GM18951 (cell line): ENCODE data around the gene ATF5.
"Not testable (repeated sequence)": the region's sequence is repeated elsewhere in the genome, so short reads cannot be mapped to it uniquely, and the experiment has no call there.

ENCODE experiments used
- POLR2A ChIP-seq: IDR thresholded peaks from 4 replicates; pipeline ENCODE4 v1.6.1; 2011; ENCODE audit warnings: mild to moderate bottlenecking; ENCODE audit not compliant: insufficient read length, insufficient read depth; ENCODE audit errors: extremely low read depth
- in situ Hi-C: fragments of 300-500 bp; cut with MboI; formaldehyde crosslinking; loops from one replicate; pipeline ENCODE4 v1.12.0; 2022; ENCODE audit warnings: low sequenced_read_pairs, mixed read lengths, inconsistent platforms; ENCODE audit not compliant: unreplicated experiment

The ATF5 gene

GRCh38 chr19:49951806-49952478 lies 22.9 kb downstream of the ATF5 start:
- in situ Hi-C loops = no loop called here

GRCh38 chr19:49952479-49952836 lies 23.5 kb downstream of the ATF5 start:
- TF ChIP-seq POLR2A = no peak
- in situ Hi-C loops = no loop called here

More at GRCh38 chr19:49951806-49952478, 22.9 kb downstream of the ATF5 start:
- TF ChIP-seq POLR2A = no peak

- in situ Hi-C loops = no loop called here
- no peak for TF ChIP-seq POLR2A
These were observed 23.9 kb downstream of the ATF5 start for GRCh38 chr19:49952906-49953305.

GRCh38 chr19:49953416-49953815 lies 24.4 kb downstream of the ATF5 start:
- in situ Hi-C loops = no loop called here
- no peak for TF ChIP-seq POLR2A

GRCh38 chr19:49954092-49954829 lies 25.3 kb downstream of the ATF5 start:
- no peak for TF ChIP-seq POLR2A
- in situ Hi-C loops = no loop called here

GRCh38 chr19:49954933-49955332 lies 25.9 kb downstream of the ATF5 start:
- TF ChIP-seq POLR2A = no peak
- in situ Hi-C loops = no loop called here

GRCh38 chr19:49956115-49956495 lies 27.1 kb downstream of the ATF5 start:
- in situ Hi-C loops = no loop called here
- no peak for TF ChIP-seq POLR2A

GRCh38 chr19:49957262-49957915 lies 28.4 kb downstream of the ATF5 start:
- TF ChIP-seq POLR2A = no peak
- in situ Hi-C loops = no loop called here

GRCh38 chr19:49958144-49958543 lies 29.1 kb downstream of the ATF5 start:
- in situ Hi-C loops = not testable (repeated sequence)

- in situ Hi-C loops = not testable (repeated sequence)
These were observed 29.6 kb downstream of the ATF5 start for GRCh38 chr19:49958596-49958995.

- in situ Hi-C loops = not testable (repeated sequence)
These were observed 30.9 kb downstream of the ATF5 start for GRCh38 chr19:49959892-49960291.

GRCh38 chr19:49960980-49961379 lies 32.0 kb downstream of the ATF5 start, which contains the start of gene SIGLEC11:
TSS of gene SIGLEC11 (minus strand) at chr19:49961172. CDS start at chr19:49961081, 91 bp downstream.
- in situ Hi-C loops = not testable (repeated sequence)

- in situ Hi-C loops = no loop called here
- TF ChIP-seq POLR2A = no peak
These were observed 39.4 kb downstream of the ATF5 start for GRCh38 chr19:49968279-49968922.

GRCh38 chr19:49969355-49969754 lies 40.4 kb downstream of the ATF5 start:
- in situ Hi-C loops = not testable (repeated sequence)

- no peak for TF ChIP-seq POLR2A
- in situ Hi-C loops = no loop called here
These were observed 43.0 kb downstream of the ATF5 start for GRCh38 chr19:49971991-49972411.
